Ovary (tissue), 9 donors: ENCODE results near the gene SVOP. TPM values are rescaled to one million over a fixed set of nuclear protein-coding genes. Genes with fewer than 3 reads are reported as not detected.

Experiments
- DNase-seq, 5 donors: peaks; one replicate each; pipeline ENCODE4 v3.0.0-alpha.2; 2019 to 2020
- H3K27ac ChIP-seq, 2 donors: fragments of 200-600 bp; one replicate each; pipeline versions ENCODE4 v1.5.1 to v1.8.0; 2019 to 2022
- H3K27me3 ChIP-seq: fragments of 200-600 bp; one replicate; pipeline ENCODE4 v1.8.0; 2022
- H3K36me3 ChIP-seq: fragments of 200-600 bp; sonication (generic); one replicate; pipeline ENCODE4 v1.5.1; 2019
- H3K4me1 ChIP-seq: one replicate; pipeline ENCODE4 v1.8.1; 2013; ENCODE audit warnings: mild to moderate bottlenecking, moderate library complexity; ENCODE audit not compliant: insufficient read depth
- H3K4me3 ChIP-seq: fragments of 200-600 bp; sonication (generic); one replicate; pipeline ENCODE4 v1.5.1; 2017
- H3K9me3 ChIP-seq, 2 donors: fragments of 200-600 bp in 1 of 2; sonication (generic) in 1 of 2; one replicate each; pipeline versions ENCODE4 v1.5.1 to v1.8.1; 2013 to 2019; ENCODE audit warnings: mild to moderate bottlenecking in 1 of 2, moderate library complexity in 1 of 2
- CTCF ChIP-seq, 3 donors: fragments of 450-650 bp in 2 of 3; fragments of 200-600 bp in 1 of 3; IDR thresholded peaks; one replicate each; pipeline versions ENCODE4 v1.5.1 to v1.8.0; 2016 to 2022; ENCODE audit warnings: antibody characterized with exemption in 3 of 3, mild to moderate bottlenecking in 1 of 3
- EP300 ChIP-seq: sonication (generic); formaldehyde crosslinking; IDR thresholded peaks from one replicate; pipeline ENCODE4 v1.6.1; 2017; ENCODE audit warnings: antibody characterized with exemption
- POLR2A ChIP-seq: fragments of 450-650 bp; IDR thresholded peaks from one replicate; pipeline ENCODE4 v1.6.1; 2017; ENCODE audit warnings: antibody characterized with exemption, mild to moderate bottlenecking, moderate library complexity
- WGBS, 3 donors: extraction: QIAGEN DNeasy Blood & Tissue Kit in 1 of 3; methylation state at CpG; one replicate each; pipeline versions ENCODE4 v1.1.5 to v1.1.7; 2013 to 2017; 5-methylcytosine and 5-hydroxymethylcytosine counted together
- intact Hi-C, 4 donors: fragments of 100-400 bp; cut with DNase I; formaldehyde crosslinking; loops; one replicate each; pipeline versions ENCODE4 v1.11.0 to v1.15.1; 2022 to 2023
- polyA plus RNA-seq, 2 donors: library from polyadenylated mRNA; stranded (reverse); fragments of 200-250 nt in 1 of 2; fragments of 350-450 nt in 1 of 2; fragmentation: Illumina TruSeq in 1 of 2; extraction: RNeasy Lipid Tissue Mini Kit (QIAGEN cat#74804) in 1 of 2; gene quantifications; one replicate each; pipeline ENCODE4 v1.2.3, GENCODE V29; 2013 to 2014
- total RNA-seq, 7 donors: library from RNA; depleted of rRNA in 2 of 7; stranded (reverse); fragments of >200 nt in 2 of 7; fragmentation: NEBNext Ultra II Directional in 3 of 7; extraction: Animal tissue kit (Norgen Biotek cat#: 25700) in 3 of 7; gene quantifications; one replicate each; pipeline versions ENCODE4 v1.1.0 to v1.2.4, GENCODE V29; 2016 to 2023
- donor health status: DM: no; HTN: no; CAD: no; lungs with moderate emphysema.
- donor health status: DM: no; HTN: no; CAD: no.
- donor health status: Bipolar disorder and iron deficiency.
- donor health status: DM: yes; HTN: yes; CAD: no.
- donor health status: DM: no; HTN: no; CAD: no.
- donor health status: DM: yes; HTN: yes; CAD: no.

Gene SVOP
- total and polyA plus RNA-seq, 9 donors: not detected

GRCh38 chr12:108928695-108929094, 92.2 kb downstream of the SVOP start:
- TF ChIP-seq POLR2A (no peak), EP300 (no peak), CTCF (IDR thresholded peaks at IDR 0.05) (no peak)
- no peaks in the 10 kb centered on the region for H3K9me3 ChIP-seq
- H3K27ac ChIP-seq: no peak overlapping the region
- no peak for DNase-seq
- no peaks in the 10 kb centered on the region for H3K4me1 ChIP-seq
- intact Hi-C loops: no loop called here
- no peak overlapping the region for H3K4me3 ChIP-seq
- no peaks in the 10 kb centered on the region for H3K27me3 ChIP-seq
- no peaks in the 10 kb centered on the region for H3K36me3 ChIP-seq
- 84 to 95% (median 93%) methylated on average over 8 of the region's 8 CpGs for WGBS, 3 donors

- Histone ChIP-seq H3K27ac (no peak overlapping the region), H3K9me3 (no peaks in the 10 kb centered on the region), H3K4me3 (no peak overlapping the region), H3K4me1 (no peaks in the 10 kb centered on the region), H3K27me3 (no peaks in the 10 kb centered on the region), H3K36me3 (no peaks in the 10 kb centered on the region)
- WGBS, 3 donors: 85 to 88% (median 88%) methylated on average over 3 of the region's 3 CpGs
- DNase-seq: no peak
- intact Hi-C loops: no loop called here
- TF ChIP-seq CTCF (IDR thresholded peaks at IDR 0.05) (no peak), POLR2A (no peak), EP300 (no peak)
Observed at GRCh38 chr12:108922918-108923317, 98.0 kb downstream of the SVOP start.

- no peak for DNase-seq
- no peak overlapping the region for H3K4me3 ChIP-seq
- TF ChIP-seq EP300: no peak
- no peak for TF ChIP-seq CTCF (IDR thresholded peaks at IDR 0.05)
- TF ChIP-seq POLR2A: no peak
- no peaks in the 10 kb centered on the region for H3K4me1 ChIP-seq
- 53 to 65% (median 57%) methylated on average over 3 of the region's 3 CpGs for WGBS, 3 donors
- H3K27ac ChIP-seq: no peak overlapping the region
- H3K36me3 ChIP-seq: no peaks in the 10 kb centered on the region
- no peaks in the 10 kb centered on the region for H3K9me3 ChIP-seq
- no peaks in the 10 kb centered on the region for H3K27me3 ChIP-seq
- intact Hi-C loops: no loop called here
Observed at GRCh38 chr12:108921946-108922345, 98.9 kb downstream of the SVOP start.

- Histone ChIP-seq H3K4me1 (no peaks in the 10 kb centered on the region), H3K27ac (no peak overlapping the region), H3K4me3 (no peak overlapping the region), H3K9me3 (no peaks in the 10 kb centered on the region), H3K36me3 (no peaks in the 10 kb centered on the region), H3K27me3 (no peaks in the 10 kb centered on the region)
- no peak for DNase-seq
- intact Hi-C loops: no loop called here
- 89 to 95% (median 94%) methylated on average over 3 of the region's 3 CpGs for WGBS, 3 donors
- TF ChIP-seq CTCF (IDR thresholded peaks at IDR 0.05): no peak
- no peak for TF ChIP-seq EP300
- TF ChIP-seq POLR2A: no peak
Observed at GRCh38 chr12:108918960-108919642, 101.8 kb downstream of the SVOP start.
